Choroid plexus epithelial cell (primary cell): ENCODE data around the gene SLC29A1.

Experiments used
- DNase-seq: peaks from one replicate; pipeline ENCODE4 v3.0.0-alpha.2; 2010; ENCODE audit warnings: low read depth
- H3K4me3 ChIP-seq: 2 replicates; pipeline ENCODE4 v1.5.1; 2011; ENCODE audit warnings: low read depth, mild to moderate bottlenecking, control low read depth, low read length, moderate library complexity
- CTCF ChIP-seq: conservative IDR thresholded peaks from 2 replicates; pipeline ENCODE4 v1.5.1; 2011; ENCODE audit warnings: low read depth, mild to moderate bottlenecking, control low read depth, inconsistent platforms, low read length, moderate library complexity

SLC29A1 gene

GRCh38 chr6:44219053-44219814, 4.2 kb upstream of the SLC29A1 start:
- DNase-seq = peak; percentile 82
- no peak for TF ChIP-seq CTCF
- H3K4me3 ChIP-seq = peak overlapping the region; percentile 57

GRCh38 chr6:44219815-44220784, 3.3 kb upstream of the SLC29A1 start:
- DNase-seq = no peak
- H3K4me3 ChIP-seq = no peak overlapping the region
- no peak for TF ChIP-seq CTCF

GRCh38 chr6:44220913-44221290, 2.5 kb upstream of the SLC29A1 start:
- no peak overlapping the region for H3K4me3 ChIP-seq
- no peak for DNase-seq
- TF ChIP-seq CTCF = no peak

GRCh38 chr6:44221291-44221960, 2.0 kb upstream of the SLC29A1 start:
- H3K4me3 ChIP-seq = no peak overlapping the region
- DNase-seq = peak; percentile 79
- TF ChIP-seq CTCF = peak; percentile 83

- H3K4me3 ChIP-seq = no peak overlapping the region
- no peak for DNase-seq
- TF ChIP-seq CTCF = no peak
These were observed 1.4 kb upstream of the SLC29A1 start for GRCh38 chr6:44221961-44222335.

GRCh38 chr6:44222486-44223318, 693 bp upstream of the SLC29A1 start:
- no peak for TF ChIP-seq CTCF
- DNase-seq = no peak
- H3K4me3 ChIP-seq = peak overlapping the region; percentile 57
